ENCODE results near the gene SMOC1. TPM values are rescaled to one million over a fixed set of nuclear protein-coding genes. Genes with fewer than 3 reads are reported as not detected.

The SMOC1 gene
- polyA plus RNA-seq, 3 donors: not detected

DNA sequence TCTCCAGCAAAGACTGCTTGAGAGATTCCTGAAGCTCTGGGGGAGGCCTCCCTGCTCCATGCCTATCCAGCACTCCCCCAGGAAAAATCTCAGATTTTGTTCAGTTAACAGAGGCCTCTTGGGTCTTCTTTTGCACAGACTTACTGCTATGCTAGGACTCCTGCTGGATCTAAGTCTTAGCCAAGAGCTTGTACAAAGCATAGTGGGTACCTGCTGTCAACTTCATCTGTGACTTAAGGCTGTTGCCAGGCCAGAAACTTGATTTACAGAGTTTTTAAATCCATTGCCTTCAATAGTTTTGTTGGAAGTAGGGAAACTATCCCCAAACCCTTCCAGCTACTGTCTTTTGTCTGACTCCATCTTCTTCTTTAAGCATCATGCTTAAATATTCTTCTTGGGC lies 140.5 kb downstream of the SMOC1 start:
- peaks cover 39% of the 10 kb centered on the region for H3K4me1 Mint-ChIP-seq
- TF ChIP-seq, protein P1, sequence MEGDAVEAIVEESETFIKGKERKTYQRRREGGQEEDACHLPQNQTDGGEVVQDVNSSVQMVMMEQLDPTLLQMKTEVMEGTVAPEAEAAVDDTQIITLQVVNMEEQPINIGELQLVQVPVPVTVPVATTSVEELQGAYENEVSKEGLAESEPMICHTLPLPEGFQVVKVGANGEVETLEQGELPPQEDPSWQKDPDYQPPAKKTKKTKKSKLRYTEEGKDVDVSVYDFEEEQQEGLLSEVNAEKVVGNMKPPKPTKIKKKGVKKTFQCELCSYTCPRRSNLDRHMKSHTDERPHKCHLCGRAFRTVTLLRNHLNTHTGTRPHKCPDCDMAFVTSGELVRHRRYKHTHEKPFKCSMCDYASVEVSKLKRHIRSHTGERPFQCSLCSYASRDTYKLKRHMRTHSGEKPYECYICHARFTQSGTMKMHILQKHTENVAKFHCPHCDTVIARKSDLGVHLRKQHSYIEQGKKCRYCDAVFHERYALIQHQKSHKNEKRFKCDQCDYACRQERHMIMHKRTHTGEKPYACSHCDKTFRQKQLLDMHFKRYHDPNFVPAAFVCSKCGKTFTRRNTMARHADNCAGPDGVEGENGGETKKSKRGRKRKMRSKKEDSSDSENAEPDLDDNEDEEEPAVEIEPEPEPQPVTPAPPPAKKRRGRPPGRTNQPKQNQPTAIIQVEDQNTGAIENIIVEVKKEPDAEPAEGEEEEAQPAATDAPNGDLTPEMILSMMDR (IDR thresholded peaks at IDR 0.05): no peak
- H3K27me3 ChIP-seq (ENCODE audit: control insufficient read depth in 2 of 2, insufficient read depth in 2 of 2, low read length in 2 of 2): no peaks in the 10 kb centered on the region
- no peak overlapping the region for H3K27ac Mint-ChIP-seq
- no peaks in the 10 kb centered on the region for H4K20me1 ChIP-seq (ENCODE audit: insufficient read depth, low read length)
- no peaks in the 10 kb centered on the region for H3K9me3 ChIP-seq (replicated peaks in 1 of 2; ENCODE audit: control insufficient read depth in 1 of 2, insufficient read depth in 1 of 2, low read length in 2 of 2)
- DNase-seq: no peak
- H3K4me2 ChIP-seq (replicated peaks; ENCODE audit: extremely low read depth, low read length, poor library complexity, severe bottlenecking): no peak overlapping the region
- peak overlapping the region in 1 of 2 donors; percentile 61 for H3K27ac ChIP-seq (ENCODE audit: low read depth in 1 of 2, low read length in 2 of 2)
- H3K9ac ChIP-seq (ENCODE audit: insufficient read depth, low read length, poor library complexity, severe bottlenecking): no peak overlapping the region
- intact Hi-C loops (cut with micrococcal nuclease): loop anchor here in 1 of 2 donors (10.0 kb wide), 1 partner anchor 435 kb away; no protein-coding TSS in a partner anchor
- no peaks in the 10 kb centered on the region for H3K79me2 ChIP-seq (ENCODE audit: insufficient read depth, low read length)
- H3K4me3 ChIP-seq (replicated peaks in 1 of 3; ENCODE audit: low read depth in 2 of 3, low read length in 3 of 3): no peak overlapping the region
- no peaks in the 10 kb centered on the region for H3K36me3 Mint-ChIP-seq
- no peak overlapping the region for H3K4me3 Mint-ChIP-seq
- H3K36me3 ChIP-seq (replicated peaks in 1 of 2; ENCODE audit: control insufficient read depth in 1 of 2, insufficient read depth in 2 of 2, low read length in 2 of 2): no peaks in the 10 kb centered on the region
- peaks cover 29 to 41% of the 10 kb centered on the region in 2 donors for H3K4me1 ChIP-seq (ENCODE audit: control insufficient read depth in 1 of 2, insufficient read depth in 2 of 2, low read length in 2 of 2)
- H3K27me3 Mint-ChIP-seq (ENCODE audit: low read depth in 3 of 3): peaks cover 0 to 4% (median 0%) of the 10 kb centered on the region in 3 donors
- H3K9me3 Mint-ChIP-seq: peaks cover 0 to 2% (median 0%) of the 10 kb centered on the region in 7 donors
- H2AFZ ChIP-seq (ENCODE audit: insufficient read depth, low read depth, low read length, poor library complexity, severe bottlenecking): peak overlapping the region; percentile 48

DNA sequence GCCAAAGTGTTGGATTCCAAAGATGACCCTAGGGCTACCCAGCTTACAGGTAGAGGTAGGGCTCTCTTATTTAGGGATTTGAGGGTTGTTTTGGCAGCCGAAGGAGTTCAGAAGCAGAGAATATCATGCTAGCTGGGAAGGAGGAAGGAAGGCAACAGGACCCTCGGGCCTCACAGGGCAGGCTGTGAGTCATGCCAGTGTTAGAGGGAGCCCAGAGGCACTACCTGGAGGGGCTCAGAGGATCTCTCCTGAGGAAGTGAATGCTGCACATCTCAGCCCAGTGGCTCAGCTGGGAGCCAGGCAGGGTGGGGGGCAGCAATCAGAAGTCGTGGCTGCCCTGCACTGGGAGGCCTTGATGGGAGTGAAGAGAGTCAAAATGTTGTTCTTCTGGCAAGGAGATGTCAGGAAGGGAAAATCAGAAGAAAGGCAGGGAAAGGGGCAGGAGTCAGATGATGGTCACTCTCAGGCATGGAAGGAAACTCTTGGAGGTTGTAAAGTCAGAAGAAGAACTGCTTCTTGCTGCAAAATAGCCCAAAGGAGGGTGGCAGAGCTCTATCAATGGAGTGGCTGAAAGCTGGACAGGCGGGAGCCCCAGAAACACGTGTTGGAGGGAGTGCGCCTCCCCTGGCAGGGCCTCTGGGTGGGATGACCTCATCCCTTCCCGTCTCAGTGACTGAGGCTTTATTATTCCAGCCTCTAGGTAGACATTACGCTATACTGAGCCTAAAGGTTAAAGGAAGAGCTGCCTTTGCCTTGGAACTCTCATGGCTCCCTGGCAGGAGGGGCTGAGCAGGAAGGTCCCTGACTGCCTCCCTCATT lies 141.3 kb downstream of the SMOC1 start:
- Mint-ChIP-seq H3K4me3 (peak overlapping the region in 1 of 2 donors; percentile 47), H3K36me3 (no peaks in the 10 kb centered on the region), H3K27ac (peak overlapping the region in 2 of 7 donors; percentile 32 to 56), H3K9me3 (peaks cover 0 to 2% (median 0%) of the 10 kb centered on the region in 7 donors), H3K4me1 (peaks cover 39% of the 10 kb centered on the region), H3K27me3 (ENCODE audit: low read depth in 3 of 3) (peaks cover 0 to 5% (median 0%) of the 10 kb centered on the region in 3 donors)
- Histone ChIP-seq H3K9me3 (replicated peaks in 1 of 2; ENCODE audit: control insufficient read depth in 1 of 2, insufficient read depth in 1 of 2, low read length in 2 of 2) (no peaks in the 10 kb centered on the region), H3K4me3 (replicated peaks in 1 of 3; ENCODE audit: low read depth in 2 of 3, low read length in 3 of 3) (no peak overlapping the region), H3K36me3 (replicated peaks in 1 of 2; ENCODE audit: control insufficient read depth in 1 of 2, insufficient read depth in 2 of 2, low read length in 2 of 2) (no peaks in the 10 kb centered on the region), H3K27ac (ENCODE audit: low read depth in 1 of 2, low read length in 2 of 2) (peak overlapping the region in 1 of 2 donors; percentile 3), H3K79me2 (ENCODE audit: insufficient read depth, low read length) (no peaks in the 10 kb centered on the region), H2AFZ (ENCODE audit: insufficient read depth, low read depth, low read length, poor library complexity, severe bottlenecking) (peak overlapping the region; percentile 48), H4K20me1 (ENCODE audit: insufficient read depth, low read length) (no peaks in the 10 kb centered on the region), H3K9ac (ENCODE audit: insufficient read depth, low read length, poor library complexity, severe bottlenecking) (no peak overlapping the region), H3K27me3 (ENCODE audit: control insufficient read depth in 2 of 2, insufficient read depth in 2 of 2, low read length in 2 of 2) (no peaks in the 10 kb centered on the region), H3K4me2 (replicated peaks; ENCODE audit: extremely low read depth, low read length, poor library complexity, severe bottlenecking) (no peak overlapping the region), H3K4me1 (ENCODE audit: control insufficient read depth in 1 of 2, insufficient read depth in 2 of 2, low read length in 2 of 2) (peaks cover 29 to 41% of the 10 kb centered on the region in 2 donors)
- peak; percentile 5 to 15 (median 14) for DNase-seq
- intact Hi-C loops (cut with micrococcal nuclease): loop anchor here in 1 of 2 donors (10.0 kb wide), 1 partner anchor 436 kb away; no protein-coding TSS in a partner anchor
- 35% methylated on average over 7 of the region's 8 CpGs for WGBS (ENCODE audit: insufficient coverage)
- TF ChIP-seq, protein P1 (IDR thresholded peaks at IDR 0.05): no peak
